Measurements from ENCODE around the gene TMED10. TPM values are rescaled to one million over a fixed set of nuclear protein-coding genes. Genes with fewer than 3 reads are reported as not detected.

TMED10 gene
- 100 to 1,000 TPM; 187 to 235 TPM for total RNA-seq

- ATAC-seq (replicated peaks in 1 of 2) (peak; percentile 85), DNase-seq (peak; percentile 92)
- Mint-ChIP-seq H3K36me3 (ENCODE audit: insufficient read depth in 2 of 2) (peaks cover 0 to 3% of the 10 kb centered on the region in 2 donors), H3K9me3 (no peaks in the 10 kb centered on the region), H3K27me3 (ENCODE audit: low read depth) (no peaks in the 10 kb centered on the region), H3K27ac (peak within 1 kb of the TSS; percentile 96), H3K4me3 (peak within 1 kb of the TSS; percentile 96 to 97), H3K4me1 (ENCODE audit: low read depth) (peaks cover 48% of the 10 kb centered on the region)
Measured at GRCh38 chr14:75176142-75176820, at the start of gene TMED10. Gene TMED10 (minus strand): TSS chr14:75176612. CDS start chr14:75176579, 33 bp downstream.

- no peak for ATAC-seq (replicated peaks in 1 of 2)
- no peak overlapping the region for H3K4me3 Mint-ChIP-seq
Measured at GRCh38 chr14:75224561-75224960, 48.1 kb upstream of the TMED10 start.

GRCh38 chr14:75223664-75224154 lies 47.3 kb upstream of the TMED10 start:
- peak in 1 of 2 donors; percentile 6 for DNase-seq
- Mint-ChIP-seq H3K36me3 (ENCODE audit: insufficient read depth in 2 of 2) (no peaks in the 10 kb centered on the region), H3K4me3 (no peak overlapping the region), H3K27ac (peak overlapping the region; percentile 26), H3K4me1 (ENCODE audit: low read depth) (peaks cover 35% of the 10 kb centered on the region), H3K9me3 (no peaks in the 10 kb centered on the region), H3K27me3 (ENCODE audit: low read depth) (peaks cover 8% of the 10 kb centered on the region)
- no peak for ATAC-seq (replicated peaks in 1 of 2)

More at GRCh38 chr14:75224561-75224960, 48.1 kb upstream of the TMED10 start:
- no peaks in the 10 kb centered on the region for H3K36me3 Mint-ChIP-seq (ENCODE audit: insufficient read depth in 2 of 2)
- no peak overlapping the region for H3K27ac Mint-ChIP-seq
- no peak for DNase-seq
- H3K4me1 Mint-ChIP-seq (ENCODE audit: low read depth) = peaks cover 43% of the 10 kb centered on the region
- peaks cover 16% of the 10 kb centered on the region for H3K27me3 Mint-ChIP-seq (ENCODE audit: low read depth)
- no peaks in the 10 kb centered on the region for H3K9me3 Mint-ChIP-seq

GRCh38 chr14:75222208-75222701 lies 45.8 kb upstream of the TMED10 start:
- H3K36me3 Mint-ChIP-seq (ENCODE audit: insufficient read depth in 2 of 2) = no peaks in the 10 kb centered on the region
- H3K27ac Mint-ChIP-seq = no peak overlapping the region
- ATAC-seq (replicated peaks in 1 of 2) (no peak), DNase-seq (no peak)
- H3K4me1 Mint-ChIP-seq (ENCODE audit: low read depth) = peaks cover 20% of the 10 kb centered on the region
- peaks cover 6% of the 10 kb centered on the region for H3K27me3 Mint-ChIP-seq (ENCODE audit: low read depth)
- H3K9me3 Mint-ChIP-seq = no peaks in the 10 kb centered on the region
- H3K4me3 Mint-ChIP-seq = no peak overlapping the region

GRCh38 chr14:75221797-75222196 lies 45.4 kb upstream of the TMED10 start:
- no peak overlapping the region for H3K4me3 Mint-ChIP-seq
- H3K9me3 Mint-ChIP-seq = no peaks in the 10 kb centered on the region
- H3K27me3 Mint-ChIP-seq (ENCODE audit: low read depth) = peaks cover 6% of the 10 kb centered on the region
- no peaks in the 10 kb centered on the region for H3K36me3 Mint-ChIP-seq (ENCODE audit: insufficient read depth in 2 of 2)
- H3K4me1 Mint-ChIP-seq (ENCODE audit: low read depth) = peaks cover 16% of the 10 kb centered on the region
- no peak overlapping the region for H3K27ac Mint-ChIP-seq
- DNase-seq (no peak), ATAC-seq (replicated peaks in 1 of 2) (no peak)

GRCh38 chr14:75220156-75220555 lies 43.7 kb upstream of the TMED10 start:
- DNase-seq (no peak), ATAC-seq (replicated peaks in 1 of 2) (no peak)
- no peak overlapping the region for H3K27ac Mint-ChIP-seq
- H3K4me1 Mint-ChIP-seq (ENCODE audit: low read depth) = peaks cover 15% of the 10 kb centered on the region
- H3K36me3 Mint-ChIP-seq (ENCODE audit: insufficient read depth in 2 of 2) = no peaks in the 10 kb centered on the region
- H3K4me3 Mint-ChIP-seq = no peak overlapping the region
- peaks cover 0 to under 1% of the 10 kb centered on the region in 2 donors for H3K9me3 Mint-ChIP-seq
- peaks cover 6% of the 10 kb centered on the region for H3K27me3 Mint-ChIP-seq (ENCODE audit: low read depth)

GRCh38 chr14:75217508-75218206 lies 41.2 kb upstream of the TMED10 start:
- H3K27ac Mint-ChIP-seq = no peak overlapping the region
- H3K4me3 Mint-ChIP-seq = no peak overlapping the region
- H3K9me3 Mint-ChIP-seq = peaks cover 0 to 1% of the 10 kb centered on the region in 2 donors
- H3K36me3 Mint-ChIP-seq (ENCODE audit: insufficient read depth in 2 of 2) = no peaks in the 10 kb centered on the region
- peaks cover 10% of the 10 kb centered on the region for H3K4me1 Mint-ChIP-seq (ENCODE audit: low read depth)
- ATAC-seq (replicated peaks in 1 of 2) = no peak
- no peaks in the 10 kb centered on the region for H3K27me3 Mint-ChIP-seq (ENCODE audit: low read depth)
- no peak for DNase-seq

- Mint-ChIP-seq H3K36me3 (ENCODE audit: insufficient read depth in 2 of 2) (no peaks in the 10 kb centered on the region), H3K4me3 (no peak overlapping the region), H3K9me3 (peaks cover 0 to 1% of the 10 kb centered on the region in 2 donors), H3K27me3 (ENCODE audit: low read depth) (no peaks in the 10 kb centered on the region), H3K4me1 (ENCODE audit: low read depth) (peaks cover 10% of the 10 kb centered on the region), H3K27ac (no peak overlapping the region)
- ATAC-seq (replicated peaks in 1 of 2) = no peak
- no peak for DNase-seq
Measured at GRCh38 chr14:75216427-75217006, 40.1 kb upstream of the TMED10 start.

- Mint-ChIP-seq H3K9me3 (peaks cover 0 to 1% of the 10 kb centered on the region in 2 donors), H3K27ac (no peak overlapping the region), H3K4me3 (no peak overlapping the region), H3K27me3 (ENCODE audit: low read depth) (no peaks in the 10 kb centered on the region), H3K4me1 (ENCODE audit: low read depth) (peaks cover 10% of the 10 kb centered on the region), H3K36me3 (ENCODE audit: insufficient read depth in 2 of 2) (no peaks in the 10 kb centered on the region)
- no peak for ATAC-seq (replicated peaks in 1 of 2)
- no peak for DNase-seq
Measured at GRCh38 chr14:75215520-75215919, 39.1 kb upstream of the TMED10 start.

- H3K9me3 Mint-ChIP-seq = peaks cover 0 to 1% of the 10 kb centered on the region in 2 donors
- no peaks in the 10 kb centered on the region for H3K27me3 Mint-ChIP-seq (ENCODE audit: low read depth)
- no peak overlapping the region for H3K27ac Mint-ChIP-seq
- no peaks in the 10 kb centered on the region for H3K36me3 Mint-ChIP-seq (ENCODE audit: insufficient read depth in 2 of 2)
- ATAC-seq (replicated peaks in 1 of 2) (no peak), DNase-seq (no peak)
- H3K4me3 Mint-ChIP-seq = no peak overlapping the region
- H3K4me1 Mint-ChIP-seq (ENCODE audit: low read depth) = peaks cover 10% of the 10 kb centered on the region
Measured at GRCh38 chr14:75214558-75214957, 38.1 kb upstream of the TMED10 start.

- H3K27ac Mint-ChIP-seq = no peak overlapping the region
- H3K4me1 Mint-ChIP-seq (ENCODE audit: low read depth) = peaks cover 10% of the 10 kb centered on the region
- no peaks in the 10 kb centered on the region for H3K27me3 Mint-ChIP-seq (ENCODE audit: low read depth)
- DNase-seq (no peak), ATAC-seq (replicated peaks in 1 of 2) (no peak)
- H3K4me3 Mint-ChIP-seq = no peak overlapping the region
- no peaks in the 10 kb centered on the region for H3K36me3 Mint-ChIP-seq (ENCODE audit: insufficient read depth in 2 of 2)
- H3K9me3 Mint-ChIP-seq = peaks cover 0 to 1% of the 10 kb centered on the region in 2 donors
Measured at GRCh38 chr14:75213172-75213571, 36.8 kb upstream of the TMED10 start.

GRCh38 chr14:75208843-75209242 lies 32.4 kb upstream of the TMED10 start:
- Mint-ChIP-seq H3K9me3 (no peaks in the 10 kb centered on the region), H3K36me3 (ENCODE audit: insufficient read depth in 2 of 2) (peaks cover 0 to 3% of the 10 kb centered on the region in 2 donors), H3K4me3 (no peak overlapping the region), H3K27me3 (ENCODE audit: low read depth) (no peaks in the 10 kb centered on the region), H3K27ac (no peak overlapping the region), H3K4me1 (ENCODE audit: low read depth) (peaks cover 25% of the 10 kb centered on the region)
- ATAC-seq (replicated peaks in 1 of 2) (no peak), DNase-seq (no peak)

- no peak overlapping the region for H3K27ac Mint-ChIP-seq
- ATAC-seq (replicated peaks in 1 of 2) (no peak), DNase-seq (no peak)
- peaks cover 0 to 3% of the 10 kb centered on the region in 2 donors for H3K36me3 Mint-ChIP-seq (ENCODE audit: insufficient read depth in 2 of 2)
- H3K9me3 Mint-ChIP-seq = no peaks in the 10 kb centered on the region
- no peak overlapping the region for H3K4me3 Mint-ChIP-seq
- peaks cover 25% of the 10 kb centered on the region for H3K4me1 Mint-ChIP-seq (ENCODE audit: low read depth)
- H3K27me3 Mint-ChIP-seq (ENCODE audit: low read depth) = no peaks in the 10 kb centered on the region
Measured at GRCh38 chr14:75206190-75206589, 29.8 kb upstream of the TMED10 start.
